HG03025 (cell line): Measurements from ENCODE around the gene MMP17.
A peak's percentile ranks its signal among the peaks of the same experiment; 100 is the strongest.

ENCODE experiments used
- ATAC-seq: cut with Tn5 transposase; IDR thresholded peaks from one replicate; pipeline ENCODE4 v1.9.1; 2021; ENCODE audit warnings: mild to moderate bottlenecking, moderate library complexity; ENCODE audit not compliant: unreplicated experiment, low FRiP score

The MMP17 gene

DNA sequence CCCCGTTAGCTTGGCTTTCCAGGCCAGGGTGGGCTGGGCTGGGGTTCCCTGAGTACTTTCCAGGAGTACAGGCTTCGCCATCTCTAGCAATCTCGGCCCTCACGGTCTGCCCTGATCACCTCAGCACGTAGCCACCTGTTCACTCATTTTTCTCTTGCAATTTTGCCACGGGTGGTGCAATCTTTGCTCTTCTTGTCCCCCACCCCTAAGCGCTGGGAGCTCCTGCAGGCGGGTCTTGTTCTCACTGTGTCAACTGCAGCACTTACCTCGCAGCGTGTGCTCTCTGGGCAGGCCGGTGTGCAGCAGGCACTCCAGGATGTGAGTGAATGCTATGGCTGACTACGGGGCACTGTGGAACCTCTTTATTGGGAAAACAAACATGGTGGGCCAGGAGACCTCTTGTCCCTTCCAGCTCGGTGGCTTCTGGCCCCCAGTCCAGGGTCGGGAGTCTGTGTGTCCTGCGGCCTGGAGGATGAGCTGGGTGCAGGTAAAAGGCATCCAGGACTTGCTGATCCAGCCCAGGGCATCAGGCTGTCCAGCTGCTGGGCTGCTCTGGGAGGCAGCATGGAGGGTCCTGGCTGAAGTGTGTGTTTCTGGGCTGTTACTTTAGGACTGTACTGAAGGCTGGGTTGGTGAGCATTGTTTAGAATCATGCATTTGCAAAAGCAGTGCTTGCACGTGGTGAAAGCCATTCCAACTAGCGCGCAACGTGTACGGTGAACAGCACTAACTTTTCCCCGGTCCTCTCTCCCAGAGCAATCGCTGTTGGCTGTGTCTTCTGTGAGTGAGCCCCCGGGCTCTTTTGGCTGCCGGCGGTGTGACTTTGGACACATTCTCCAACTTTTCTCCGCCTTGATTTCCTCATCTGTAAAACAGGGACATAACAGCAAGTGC lies 64.8 kb downstream of the MMP17 start:
- no peak for ATAC-seq

GRCh38 chr12:131893605-131894312 lies 65.6 kb downstream of the MMP17 start:
- ATAC-seq, result no peak

DNA sequence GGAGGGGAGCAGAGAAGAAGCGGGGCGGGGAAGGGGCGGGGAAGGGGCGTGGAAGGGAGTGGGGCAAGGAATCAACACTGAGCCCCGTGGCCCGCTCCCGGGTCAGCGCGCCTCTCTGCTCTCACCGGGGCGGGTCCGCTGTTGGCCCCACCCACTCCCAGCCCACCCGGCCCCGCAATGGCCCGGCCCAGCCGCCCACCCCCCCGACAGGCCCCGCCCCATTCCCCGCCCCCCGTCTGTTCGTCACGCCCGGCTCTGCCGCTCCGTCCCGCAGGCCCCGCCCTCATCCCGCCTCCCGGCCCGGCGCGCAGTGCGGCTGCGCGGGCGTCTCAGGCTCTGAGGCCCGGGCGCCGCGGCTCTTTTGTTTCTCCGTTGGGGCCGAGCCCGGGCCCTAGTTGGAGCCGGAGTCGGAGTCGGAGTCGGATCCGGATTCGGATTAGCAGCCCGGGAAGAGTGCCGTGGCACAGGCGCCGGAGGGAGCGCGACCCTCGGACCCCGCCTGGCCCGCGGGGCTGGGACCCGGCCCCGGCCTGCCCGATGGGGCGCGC lies 66.2 kb downstream of the MMP17 start, which contains the start of gene ULK1:
Gene ULK1 (plus strand): TSS at position 310 of the 548 bp plus-strand sequence. CDS start 380 bp downstream, outside the sequence.
- ATAC-seq, result peak; percentile 81

DNA sequence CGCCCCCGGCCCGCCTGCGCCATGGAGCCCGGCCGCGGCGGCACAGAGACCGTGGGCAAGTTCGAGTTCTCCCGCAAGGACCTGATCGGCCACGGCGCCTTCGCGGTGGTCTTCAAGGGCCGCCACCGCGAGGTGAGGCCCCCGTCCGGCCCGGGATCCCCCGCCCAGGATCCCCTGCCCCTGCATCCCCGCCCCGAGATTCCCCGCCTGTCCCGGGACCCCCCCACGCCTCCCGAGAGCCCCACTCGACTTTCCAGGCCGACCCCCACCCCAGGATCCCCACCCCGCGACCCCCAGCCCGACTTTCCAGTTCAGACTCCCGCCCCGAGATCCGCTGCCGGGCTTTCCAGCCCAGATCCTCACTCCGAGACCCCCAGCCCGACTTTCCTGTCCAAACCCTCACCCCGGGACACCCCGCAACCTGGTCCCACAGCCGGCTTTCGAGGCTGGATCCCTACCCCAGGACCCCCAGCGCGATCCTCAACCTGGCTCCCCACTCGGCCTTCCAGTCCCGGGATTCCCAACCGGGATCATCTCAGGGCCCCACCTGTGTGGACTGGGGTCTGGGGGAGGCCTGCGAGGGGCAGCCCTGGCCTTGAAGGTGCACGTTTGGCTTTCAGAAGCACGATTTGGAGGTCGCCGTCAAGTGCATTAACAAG lies 66.9 kb downstream of the MMP17 start:
- ATAC-seq, result peak; percentile 1

GRCh38 chr12:131895640-131896079 lies 67.5 kb downstream of the MMP17 start:
- ATAC-seq, result peak; percentile 19

DNA sequence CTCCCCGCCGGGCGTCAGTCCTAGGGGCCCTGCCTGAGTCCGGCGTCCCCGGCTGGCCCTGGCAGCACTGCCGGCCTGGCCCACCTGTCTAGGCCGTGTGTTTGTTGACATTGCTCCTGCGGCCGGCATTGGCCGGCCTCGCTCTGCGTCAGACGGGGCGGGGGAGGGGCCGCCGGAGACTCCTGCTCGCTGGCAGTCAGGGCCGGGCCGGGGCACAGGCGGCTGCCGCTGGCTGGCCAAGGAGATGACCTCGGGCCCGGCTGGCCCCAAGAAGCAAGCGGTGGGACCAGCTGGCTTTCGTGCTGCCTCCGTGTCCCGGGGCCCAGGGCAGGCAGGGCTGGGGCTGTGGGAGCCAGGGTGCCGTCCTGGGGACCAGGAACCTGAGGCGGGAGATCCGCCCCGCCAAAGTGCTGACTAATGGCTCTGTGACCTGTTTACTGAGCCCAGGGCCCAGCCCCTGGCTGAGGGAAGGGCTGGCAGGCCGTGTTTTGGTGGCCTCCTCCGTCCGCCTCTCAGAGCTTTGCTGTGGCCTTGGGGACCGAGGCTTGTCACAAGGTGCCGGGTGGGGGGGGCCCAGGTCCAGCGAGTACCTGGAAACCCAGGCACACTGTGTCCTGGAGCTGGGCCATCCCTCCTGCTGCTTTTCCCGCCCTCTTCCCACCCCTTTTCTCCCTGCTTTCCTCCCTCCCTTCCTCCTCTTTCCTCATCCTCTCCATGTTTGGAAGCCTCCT lies 68.1 kb downstream of the MMP17 start:
- ATAC-seq, result peak; percentile 46

DNA sequence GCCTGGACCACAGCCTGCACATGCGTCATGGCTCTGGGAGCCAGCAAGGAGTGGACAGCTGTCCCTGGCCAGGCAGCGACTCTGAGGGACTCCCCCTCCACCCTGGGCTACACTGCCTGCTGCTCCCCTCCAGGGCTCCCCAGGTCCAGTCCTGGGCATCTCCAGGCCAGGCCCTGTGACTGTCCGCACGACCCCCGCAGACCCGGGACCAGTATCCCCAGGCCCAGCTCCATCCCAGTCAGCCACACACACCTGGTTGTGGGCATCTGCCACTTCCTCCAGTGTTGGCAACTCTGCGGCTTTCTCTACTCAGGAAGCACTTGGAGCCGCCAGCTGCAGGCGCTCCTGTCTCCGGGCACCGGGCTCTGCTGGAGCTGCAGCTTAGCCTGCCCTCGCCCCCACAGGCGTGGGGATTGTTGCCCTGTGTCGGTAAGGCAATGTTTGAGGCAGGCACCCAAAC lies 68.6 kb downstream of the MMP17 start:
- ATAC-seq, result no peak

DNA sequence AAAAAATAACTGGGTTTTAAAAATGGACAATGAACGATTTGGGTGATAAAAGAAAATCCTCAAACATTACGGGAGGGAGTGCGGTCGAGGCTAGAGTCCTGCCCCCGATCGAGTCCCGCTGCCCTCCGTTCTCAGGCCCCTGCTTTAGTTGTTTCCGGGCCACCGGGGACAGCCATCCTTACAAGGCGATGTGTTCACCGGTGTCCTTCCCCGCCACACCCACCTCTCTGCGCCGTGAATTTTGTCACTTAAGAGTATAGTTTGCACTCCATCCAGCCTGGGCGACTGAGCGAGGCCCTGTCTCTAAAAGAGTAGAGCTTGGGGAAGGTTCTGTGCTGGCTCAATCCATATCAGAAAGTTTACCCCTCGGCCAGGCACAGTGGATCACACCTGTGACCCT lies 69.1 kb downstream of the MMP17 start:
- no peak for ATAC-seq

DNA sequence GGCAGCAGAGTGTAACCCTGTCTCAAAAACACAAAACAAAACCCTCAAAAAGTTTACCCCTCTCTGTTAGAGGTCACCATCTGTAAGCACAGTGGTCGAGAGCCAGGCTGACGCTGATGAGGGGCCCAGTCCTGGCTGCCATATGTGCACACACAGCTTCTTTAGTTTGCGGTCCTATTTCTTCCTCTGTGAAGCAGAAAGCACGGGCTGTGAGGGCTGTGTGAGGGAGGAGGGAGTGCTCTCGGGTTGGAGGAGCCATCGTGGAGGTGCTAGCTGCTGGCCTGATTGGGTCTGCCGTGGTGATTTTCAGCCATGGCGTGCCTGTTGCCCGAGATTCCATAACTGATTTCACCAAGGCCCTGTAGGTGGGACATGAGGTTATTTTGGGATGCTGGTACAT lies 69.7 kb downstream of the MMP17 start:
- no peak for ATAC-seq

GRCh38 chr12:131900397-131900796 lies 72.2 kb downstream of the MMP17 start:
- no peak for ATAC-seq
